Mesenchymal stem cell (in vitro differentiated cells and primary cell): ENCODE measurements around the gene MAP7D3.

Experiments
- DNase-seq: peaks from one replicate; pipeline ENCODE4 v3.0.0-alpha.2; 2013
- H2AFZ ChIP-seq: one replicate; pipeline ENCODE4 v1.6.1; 2013; ENCODE audit warnings: low read depth, mild to moderate bottlenecking, control low read depth, inconsistent platforms, low read length, moderate library complexity
- H2AK5ac ChIP-seq: 2 replicates; pipeline ENCODE4 v1.6.1; 2013; ENCODE audit warnings: low read length, moderate library complexity, mild to moderate bottlenecking, inconsistent platforms; ENCODE audit not compliant: severe bottlenecking
- H2BK120ac ChIP-seq: one replicate; pipeline ENCODE4 v1.6.1; 2013; ENCODE audit warnings: low read depth, mild to moderate bottlenecking, inconsistent platforms, low read length, moderate library complexity
- H2BK12ac ChIP-seq, 2 experiments: one replicate each; pipeline ENCODE4 v1.6.1; 2013; ENCODE audit warnings: inconsistent platforms in 2 of 2, low read length in 2 of 2, mild to moderate bottlenecking in 2 of 2, moderate library complexity in 2 of 2, control low read depth in 1 of 2
- H2BK15ac ChIP-seq: one replicate; pipeline ENCODE4 v1.6.1; 2013; ENCODE audit warnings: mild to moderate bottlenecking, low read depth, inconsistent platforms; ENCODE audit not compliant: poor library complexity, severe bottlenecking
- H2BK5ac ChIP-seq: 2 replicates; pipeline ENCODE4 v1.6.1; 2013; ENCODE audit warnings: low read depth, mild to moderate bottlenecking, low read length, control low read depth, inconsistent platforms; ENCODE audit not compliant: poor library complexity, severe bottlenecking
- H3K14ac ChIP-seq, 2 experiments: one replicate each; pipeline ENCODE4 v1.6.1; 2013; ENCODE audit warnings: inconsistent platforms in 2 of 2, low read length in 2 of 2, control low read depth in 1 of 2, mild to moderate bottlenecking in 1 of 2, moderate library complexity in 1 of 2
- H3K18ac ChIP-seq, 2 experiments: one replicate each; pipeline ENCODE4 v1.6.1; 2013; ENCODE audit warnings: inconsistent platforms in 2 of 2, low read length in 2 of 2, control low read depth in 1 of 2, low read depth in 1 of 2, mild to moderate bottlenecking in 1 of 2
- H3K23ac ChIP-seq, 2 experiments: one replicate each; pipeline ENCODE4 v1.6.1; 2013; ENCODE audit warnings: inconsistent platforms in 2 of 2, low read length in 2 of 2, mild to moderate bottlenecking in 2 of 2, moderate library complexity in 2 of 2, control low read depth in 1 of 2
- H3K27ac ChIP-seq: 2 replicates; pipeline ENCODE4 v1.5.1; 2013; ENCODE audit warnings: mild to moderate bottlenecking, moderate library complexity, low read length, control low read depth, inconsistent platforms; ENCODE audit not compliant: poor library complexity, severe bottlenecking
- H3K27me3 ChIP-seq, 2 experiments: 2 replicates each; pipeline versions ENCODE4 v1.6.1 to v1.7.0; 2013; ENCODE audit warnings: low read length in 2 of 2, mild to moderate bottlenecking in 2 of 2, moderate library complexity in 2 of 2, control low read depth in 1 of 2, inconsistent platforms in 1 of 2; ENCODE audit not compliant: control insufficient read depth in 1 of 2, insufficient read depth in 1 of 2
- H3K36me3 ChIP-seq, 2 experiments: 2 replicates each; pipeline versions ENCODE4 v1.6.1 to v1.7.0; 2013; ENCODE audit warnings: low read length in 2 of 2, control low read depth in 1 of 2, inconsistent platforms in 1 of 2, low read depth in 1 of 2, mild to moderate bottlenecking in 1 of 2; ENCODE audit not compliant: insufficient read depth in 2 of 2, control insufficient read depth in 1 of 2
- H3K4ac ChIP-seq, 2 experiments: one replicate each; pipeline ENCODE4 v1.6.1; 2013; ENCODE audit warnings: inconsistent platforms in 2 of 2, low read length in 2 of 2, mild to moderate bottlenecking in 2 of 2, moderate library complexity in 2 of 2, control low read depth in 1 of 2, low read depth in 1 of 2
- H3K4me1 ChIP-seq: 2 replicates; pipeline ENCODE4 v1.6.1; 2013; ENCODE audit warnings: low read depth, low read length, control low read depth; ENCODE audit not compliant: control insufficient read depth, insufficient read depth
- H3K4me2 ChIP-seq: 2 replicates; pipeline ENCODE4 v1.6.1; 2013; ENCODE audit warnings: low read length, mild to moderate bottlenecking, inconsistent platforms; ENCODE audit not compliant: poor library complexity, severe bottlenecking
- H3K4me3 ChIP-seq, 2 experiments: 2 replicates each; pipeline versions ENCODE4 v1.5.1 to v1.7.0; 2013; ENCODE audit warnings: low read length in 2 of 2, mild to moderate bottlenecking in 2 of 2, control low read depth in 1 of 2, low read depth in 1 of 2; ENCODE audit not compliant: insufficient read depth in 1 of 2
- H3K79me1 ChIP-seq: replicated peaks from 2 replicates; pipeline ENCODE4 v1.6.1; 2013; ENCODE audit warnings: mild to moderate bottlenecking, control low read depth, low read length, inconsistent platforms; ENCODE audit not compliant: poor library complexity, severe bottlenecking
- H3K9ac ChIP-seq: 2 replicates; pipeline ENCODE4 v1.7.0; 2013; ENCODE audit warnings: mild to moderate bottlenecking, low read length, moderate library complexity
- H3K9me3 ChIP-seq: 2 replicates; pipeline ENCODE4 v1.7.0; 2013; ENCODE audit warnings: mild to moderate bottlenecking, low read length; ENCODE audit not compliant: control insufficient read depth
- H4K8ac ChIP-seq: one replicate; pipeline ENCODE4 v1.6.1; 2013; ENCODE audit warnings: inconsistent platforms, mild to moderate bottlenecking, low read length, moderate library complexity
- H4K91ac ChIP-seq: one replicate; pipeline ENCODE4 v1.6.1; 2013; ENCODE audit warnings: mild to moderate bottlenecking, low read length, inconsistent platforms
- WGBS: methylation state at CpG from one replicate; pipeline ENCODE4 v1.1.7; 2013; ENCODE audit warnings: mixed read lengths; 5-methylcytosine and 5-hydroxymethylcytosine counted together

The MAP7D3 gene

DNA sequence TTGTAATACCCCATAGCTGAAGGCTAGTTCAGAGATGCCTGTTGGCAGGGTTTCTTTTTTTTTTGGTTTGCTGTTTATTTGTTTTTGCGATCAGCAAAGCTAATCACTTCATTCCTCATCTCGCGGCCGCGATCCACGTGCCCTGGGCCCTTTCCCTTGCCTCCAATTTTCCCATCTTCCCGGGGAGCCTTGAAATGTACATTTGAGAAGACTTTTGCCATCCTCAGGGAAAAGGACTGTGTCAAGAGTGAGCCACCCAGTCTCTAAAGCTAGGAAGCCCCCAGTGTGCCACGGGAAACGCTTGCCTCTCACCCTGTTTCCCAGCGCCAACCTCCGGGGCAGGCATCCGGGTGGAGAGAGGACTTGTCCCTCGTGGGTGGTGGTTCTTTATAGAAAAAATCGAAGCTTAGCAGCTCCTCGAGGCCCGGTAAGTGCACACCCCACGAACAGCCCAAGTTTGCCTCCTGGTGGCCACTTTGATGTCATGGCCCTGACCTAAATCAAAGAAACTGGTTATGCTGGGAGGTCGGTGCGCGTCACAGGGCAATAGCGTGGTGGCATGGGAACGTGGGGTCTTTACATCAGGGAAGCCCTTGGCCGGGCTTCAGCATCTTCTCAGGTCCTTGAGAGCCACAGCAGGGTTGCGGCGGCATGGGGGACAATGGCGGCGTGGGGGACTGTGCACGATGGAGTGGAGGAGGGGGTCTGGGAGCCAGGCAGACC, 42.0 kb downstream of the MAP7D3 start:
- WGBS: 71% methylated on average over 27 of the region's 28 CpGs
- Histone ChIP-seq H3K9me3 (no peaks in the 10 kb centered on the region), H3K23ac (no peak overlapping the region), H3K4ac (no peak overlapping the region), H3K27ac (peak overlapping the region; percentile 89), H3K18ac (peak overlapping the region in 1 of 2 experiments; percentile 57), H3K79me1 (peaks cover 11% of the 10 kb centered on the region), H3K14ac (no peak overlapping the region), H3K4me2 (no peak overlapping the region), H2AFZ (no peak overlapping the region), H2BK15ac (no peak overlapping the region), H3K9ac (peak overlapping the region; percentile 73), H2BK12ac (no peak overlapping the region), H3K36me3 (peaks cover 31 to 42% of the 10 kb centered on the region in 2 experiments), H3K27me3 (peaks cover 0 to 35% of the 10 kb centered on the region in 2 experiments), H2BK5ac (peak overlapping the region; percentile 89), H3K4me3 (no peak overlapping the region), H2BK120ac (no peak overlapping the region), H4K8ac (no peak overlapping the region), H3K4me1 (peaks cover 24% of the 10 kb centered on the region), H2AK5ac (peak overlapping the region; percentile 94), H4K91ac (peak overlapping the region; percentile 68)
- peak; percentile 62 for DNase-seq

- Histone ChIP-seq H3K9me3 (no peaks in the 10 kb centered on the region), H2BK12ac (no peak overlapping the region), H3K4me3 (no peak overlapping the region), H3K14ac (no peak overlapping the region), H3K27me3 (peaks cover 0 to 35% of the 10 kb centered on the region in 2 experiments), H3K4me1 (peaks cover 17% of the 10 kb centered on the region), H3K27ac (no peak overlapping the region), H3K4me2 (no peak overlapping the region), H3K18ac (no peak overlapping the region), H3K23ac (no peak overlapping the region), H3K79me1 (peaks cover 11% of the 10 kb centered on the region), H2BK15ac (no peak overlapping the region), H2BK120ac (no peak overlapping the region), H2BK5ac (no peak overlapping the region), H4K8ac (no peak overlapping the region), H3K9ac (no peak overlapping the region), H2AFZ (no peak overlapping the region), H4K91ac (no peak overlapping the region), H3K36me3 (peaks cover 31 to 38% of the 10 kb centered on the region in 2 experiments), H2AK5ac (no peak overlapping the region), H3K4ac (no peak overlapping the region)
- 79% methylated on average over 4 of the region's 4 CpGs for WGBS
- DNase-seq: no peak
Measured at GRCh38 chrX:136207546-136207945, 43.7 kb downstream of the MAP7D3 start.

GRCh38 chrX:136206916-136207315, 44.3 kb downstream of the MAP7D3 start:
- no peak overlapping the region for H2AK5ac ChIP-seq
- no peak overlapping the region for H3K4me2 ChIP-seq
- no peak overlapping the region for H2AFZ ChIP-seq
- H3K4me3 ChIP-seq: no peak overlapping the region
- H2BK15ac ChIP-seq: no peak overlapping the region
- H2BK12ac ChIP-seq: no peak overlapping the region
- 100% methylated on average over 4 of the region's 6 CpGs for WGBS
- no peak overlapping the region for H3K9ac ChIP-seq
- H3K79me1 ChIP-seq: peaks cover 12% of the 10 kb centered on the region
- H2BK5ac ChIP-seq: no peak overlapping the region
- no peak overlapping the region for H3K18ac ChIP-seq
- no peak overlapping the region for H3K23ac ChIP-seq
- H3K9me3 ChIP-seq: no peaks in the 10 kb centered on the region
- H4K91ac ChIP-seq: no peak overlapping the region
- no peak overlapping the region for H3K4ac ChIP-seq
- H4K8ac ChIP-seq: no peak overlapping the region
- no peak overlapping the region for H3K14ac ChIP-seq
- peaks cover 0 to 33% of the 10 kb centered on the region in 2 experiments for H3K27me3 ChIP-seq
- peaks cover 30 to 33% of the 10 kb centered on the region in 2 experiments for H3K36me3 ChIP-seq
- H3K4me1 ChIP-seq: peaks cover 13% of the 10 kb centered on the region
- H2BK120ac ChIP-seq: no peak overlapping the region
- no peak overlapping the region for H3K27ac ChIP-seq
- DNase-seq: no peak

DNA sequence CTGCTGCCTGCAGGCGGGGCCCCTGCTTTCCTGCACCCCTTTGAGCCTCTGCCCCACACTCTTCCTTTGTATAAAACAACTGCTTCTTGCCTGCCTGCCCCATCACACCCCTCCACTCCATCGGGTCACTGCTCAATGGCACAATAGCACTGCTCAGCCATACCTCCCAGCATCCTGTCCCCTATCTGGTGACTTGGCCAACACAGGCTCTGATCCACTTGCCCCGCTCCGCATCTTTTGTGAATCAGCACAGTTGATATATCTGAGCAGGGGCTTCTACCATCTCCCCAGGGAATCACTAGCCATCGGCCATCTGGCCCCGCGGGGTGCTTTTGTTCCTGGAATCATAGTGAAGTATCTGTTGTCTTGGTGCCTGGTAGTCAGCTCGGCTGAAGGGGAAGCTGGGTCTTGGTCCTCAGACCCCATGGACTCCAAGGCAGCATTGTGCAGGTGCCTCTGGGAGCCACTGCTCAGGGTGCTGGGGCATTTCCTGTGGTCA, 45.3 kb downstream of the MAP7D3 start:
- H3K9me3 ChIP-seq: no peaks in the 10 kb centered on the region
- H2BK12ac ChIP-seq: no peak overlapping the region
- H4K91ac ChIP-seq: no peak overlapping the region
- peak overlapping the region in 1 of 2 experiments; percentile 63 for H3K4me3 ChIP-seq
- H2AK5ac ChIP-seq: peak overlapping the region; percentile 39
- H2BK5ac ChIP-seq: no peak overlapping the region
- peak overlapping the region in 1 of 2 experiments; percentile 33 for H3K18ac ChIP-seq
- no peak overlapping the region for H2BK120ac ChIP-seq
- WGBS: 96% methylated on average over 8 of the region's 8 CpGs
- no peak overlapping the region for H2AFZ ChIP-seq
- H3K4me2 ChIP-seq: no peak overlapping the region
- H3K79me1 ChIP-seq: peaks cover 15% of the 10 kb centered on the region
- H3K4me1 ChIP-seq: peaks cover 9% of the 10 kb centered on the region
- H3K4ac ChIP-seq: no peak overlapping the region
- H3K36me3 ChIP-seq: peaks cover 23 to 29% of the 10 kb centered on the region in 2 experiments
- no peak overlapping the region for H3K27ac ChIP-seq
- DNase-seq: no peak
- H3K27me3 ChIP-seq: peaks cover 0 to 28% of the 10 kb centered on the region in 2 experiments
- H3K23ac ChIP-seq: no peak overlapping the region
- H4K8ac ChIP-seq: no peak overlapping the region
- H2BK15ac ChIP-seq: no peak overlapping the region
- H3K14ac ChIP-seq: no peak overlapping the region
- peak overlapping the region; percentile 89 for H3K9ac ChIP-seq
